OCI-LY7 (cell line): ENCODE data around the gene MGST2.

Experiments used
- CTCF ChIP-seq: fragments of 200-600 bp; sonication (generic); conservative IDR thresholded peaks from 2 replicates; pipeline ENCODE4 v1.5.1; 2014; ENCODE audit warnings: mild to moderate bottlenecking, antibody characterized with exemption, low read length, moderate library complexity, mixed read lengths
- EZH2phosphoT487 ChIP-seq: fragments of 200-600 bp; sonication (generic); IDR thresholded peaks from 2 replicates; pipeline ENCODE4 v1.6.1; 2018; ENCODE audit warnings: low read depth, borderline replicate concordance, mild to moderate bottlenecking, mixed run types, antibody characterized with exemption, low read length, moderate library complexity, mixed read lengths

GRCh38 chr4:139642364-139642763 lies 23.3 kb upstream of the MGST2 start:
- TF ChIP-seq CTCF, result no peak
- TF ChIP-seq EZH2phosphoT487, result no peak
